B cell (primary cell): Measurements from ENCODE around the gene CNGA2. TPM values are rescaled to one million over a fixed set of nuclear protein-coding genes. Genes with fewer than 3 reads are reported as not detected.

ENCODE experiments used
- ATAC-seq: fragments of 200-7000 bp; cut with Tn5 transposase; one replicate; pipeline ENCODE4 v1.10.0; 2021; ENCODE audit warnings: low read depth, mild to moderate bottlenecking, moderate number of reproducible peaks, moderate library complexity
- CTCF ChIA-PET: fragments of 350-600 bp; sonication (Branson Sonifier 250); formaldehyde crosslinking; loops from one replicate; lab custom pipeline; 2021; ENCODE audit warnings: antibody characterized with exemption, inconsistent platforms; lab: Charles Lee
- POLR2A ChIA-PET: fragments of 350-600 bp; sonication (Branson Sonifier 250); formaldehyde crosslinking; loops from one replicate; lab custom pipeline; 2021; ENCODE audit warnings: antibody characterized with exemption; lab: Charles Lee
- DNase-seq: peaks from one replicate; pipeline ENCODE4 v3.0.0; 2013
- H2AFZ ChIP-seq: 2 replicates; pipeline ENCODE4 v1.6.1; 2012; ENCODE audit warnings: mild to moderate bottlenecking, low read depth, low read length; ENCODE audit not compliant: insufficient read depth, poor library complexity, severe bottlenecking
- H3K27ac ChIP-seq, 2 donors: 1 replicate in 1 of 2; 2 replicates in 1 of 2; pipeline ENCODE4 v1.5.1; 2012 to 2013; ENCODE audit warnings: low read length in 2 of 2, mild to moderate bottlenecking in 2 of 2, moderate library complexity in 1 of 2
- H3K27me3 ChIP-seq, 4 experiments: fragments of 200-600 bp in 1 of 4; sonication (generic) in 1 of 4; replicated peaks in 1 of 4; 1 replicate in 2 of 4; 2 replicates in 2 of 4; pipeline versions ENCODE4 v1.6.1 to v1.7.0; 2013 to 2016; ENCODE audit warnings: low read length in 3 of 4, mild to moderate bottlenecking in 2 of 4, mixed read lengths in 1 of 4, moderate library complexity in 1 of 4; ENCODE audit not compliant: insufficient read depth in 4 of 4, control insufficient read depth in 3 of 4; ENCODE audit errors: control extremely low read depth in 1 of 4
- H3K36me3 ChIP-seq, 2 experiments: replicated peaks in 1 of 2; 1 replicate in 1 of 2; 2 replicates in 1 of 2; pipeline versions ENCODE4 v1.6.1 to v1.7.1; 2013; ENCODE audit warnings: low read length in 1 of 2; ENCODE audit not compliant: insufficient read depth in 2 of 2, control insufficient read depth in 1 of 2; ENCODE audit errors: control extremely low read depth in 1 of 2, extremely low read depth in 1 of 2
- H3K4me1 ChIP-seq, 2 donors: fragments of 200-600 bp in 1 of 2; sonication (generic) in 1 of 2; 1 replicate in 1 of 2; 2 replicates in 1 of 2; pipeline versions ENCODE4 v1.5.1 to v1.6.1; 2013 to 2017; ENCODE audit warnings: low read length in 2 of 2; ENCODE audit not compliant: control insufficient read depth in 2 of 2, insufficient read depth in 2 of 2
- H3K4me2 ChIP-seq: replicated peaks from 2 replicates; pipeline ENCODE3; 2012; ENCODE audit warnings: mild to moderate bottlenecking, low read depth, low read length; ENCODE audit not compliant: poor library complexity, severe bottlenecking
- H3K4me3 ChIP-seq, 5 experiments: fragments of 200-600 bp in 1 of 5; sonication (generic) in 1 of 5; 1 replicate in 3 of 5; 2 replicates in 2 of 5; pipeline versions ENCODE4 v1.5.1 to v1.7.0; 2011 to 2016; ENCODE audit warnings: low read length in 4 of 5, mild to moderate bottlenecking in 4 of 5, low read depth in 2 of 5, control low read depth in 1 of 5, moderate library complexity in 1 of 5; ENCODE audit not compliant: insufficient read depth in 1 of 5; ENCODE audit errors: control extremely low read depth in 1 of 5, extremely low read depth in 1 of 5
- H3K79me2 ChIP-seq: fragments of 200-600 bp; sonication (generic); one replicate; pipeline ENCODE4 v1.6.0; 2016; ENCODE audit warnings: low read length; ENCODE audit not compliant: control insufficient read depth, insufficient read depth
- H3K9ac ChIP-seq: fragments of 200-600 bp; sonication (generic); 2 replicates; pipeline ENCODE4 v1.6.1; 2017; ENCODE audit warnings: mild to moderate bottlenecking, low read length, moderate library complexity
- H3K9me3 ChIP-seq, 3 donors: one replicate each; pipeline versions ENCODE4 v1.6.1 to v1.7.1; 2013; ENCODE audit warnings: low read length in 2 of 3; ENCODE audit not compliant: control insufficient read depth in 2 of 3, insufficient read depth in 1 of 3; ENCODE audit errors: control extremely low read depth in 1 of 3
- H4K20me1 ChIP-seq: 2 replicates; pipeline ENCODE4 v1.6.0; 2012; ENCODE audit warnings: mild to moderate bottlenecking, low read length; ENCODE audit not compliant: insufficient read depth, control insufficient read depth, poor library complexity, severe bottlenecking
- H3K27ac Mint-ChIP-seq: one replicate; pipeline ENCODE4 v1.8.0; 2021; ENCODE audit warnings: mixed read lengths
- H3K27me3 Mint-ChIP-seq: one replicate; pipeline ENCODE4 v1.8.0; 2021; ENCODE audit warnings: mixed read lengths
- H3K4me1 Mint-ChIP-seq: one replicate; pipeline ENCODE4 v1.8.0; 2021; ENCODE audit warnings: mixed read lengths
- H3K4me3 Mint-ChIP-seq: one replicate; pipeline ENCODE4 v1.8.0; 2021; ENCODE audit warnings: mixed read lengths
- H3K9me3 Mint-ChIP-seq: one replicate; pipeline ENCODE4 v1.8.0; 2022; ENCODE audit warnings: mixed read lengths; ENCODE audit not compliant: insufficient read depth
- CTCF ChIP-seq: fragments of 200-600 bp; IDR thresholded peaks from one replicate; pipeline ENCODE4 v1.8.0; 2022; ENCODE audit warnings: antibody characterized with exemption, mild to moderate bottlenecking
- EZH2 ChIP-seq: IDR thresholded peaks from 2 replicates; pipeline ENCODE4 v1.6.1; 2012; ENCODE audit warnings: borderline replicate concordance, low read depth, mild to moderate bottlenecking, moderate library complexity, low read length; ENCODE audit not compliant: insufficient read depth, poor library complexity, severe bottlenecking
- WGBS: methylation state at CpG from one replicate; pipeline ENCODE4 v1.1.5; 2013; ENCODE audit warnings: missing lambda C conversion rate; ENCODE audit not compliant: insufficient coverage; 5-methylcytosine and 5-hydroxymethylcytosine counted together
- intact Hi-C: fragments of 100-400 bp; cut with micrococcal nuclease; formaldehyde crosslinking; loops from one replicate; pipeline ENCODE4 v1.10.0; 2022
- polyA minus RNA-seq: library from RNA; depleted of rRNA, polyadenylated mRNA; stranded (reverse); fragments of >200 nt; gene quantifications from 2 replicates; pipeline ENCODE4 v1.2.3, GENCODE V29; 2012
- polyA plus RNA-seq: library from polyadenylated mRNA; depleted of rRNA; stranded (reverse); fragments of >200 nt; gene quantifications from 2 replicates; pipeline ENCODE4 v1.2.3, GENCODE V29; 2012
- total RNA-seq, 2 donors: library from RNA; stranded (reverse); fragments of 120-200 nt in 1 of 2; gene quantifications; 1 replicate in 1 of 2; 2 replicates in 1 of 2; pipeline versions ENCODE4 v1.2.3 to v1.2.4, GENCODE V29; 2013 to 2022

Gene CNGA2
- total RNA-seq (not detected in 2 replicates), polyA plus RNA-seq (not detected in 2 replicates), polyA minus RNA-seq (not detected in 2 replicates)
- total RNA-seq (2013): not detected

DNA sequence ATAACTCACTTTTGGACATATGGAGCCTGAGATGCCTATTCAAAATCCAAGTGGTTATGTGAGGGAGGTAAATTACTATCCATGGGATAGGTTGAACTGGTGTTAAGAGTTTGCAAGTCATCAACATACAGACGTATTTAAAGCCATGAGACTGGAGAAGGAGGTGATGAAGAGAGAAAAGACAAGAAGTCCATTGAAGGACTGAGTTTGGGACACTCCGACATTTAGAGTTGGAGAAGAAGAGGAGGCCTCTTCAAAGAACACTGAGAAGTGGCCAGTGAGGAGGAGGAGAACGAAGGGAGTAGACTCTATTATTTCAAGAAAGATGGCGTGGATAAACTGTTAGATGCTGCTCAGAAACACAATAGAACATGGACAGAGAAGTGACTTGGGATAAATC, at the start of gene CNGA2:
CNGA2 (plus strand) TSS at position 301 of the 400 bp plus-strand sequence. CDS start 3,738 bp downstream, outside the sequence.
- no CpG with 5 or more reads among the region's 4 CpGs for WGBS
- ATAC-seq: no peak
- H3K36me3 ChIP-seq: no peaks in the 10 kb centered on the region
- no peaks in the 10 kb centered on the region for H3K4me1 ChIP-seq
- Mint-ChIP-seq H3K9me3 (no peaks in the 10 kb centered on the region), H3K4me1 (no peaks in the 10 kb centered on the region), H3K27me3 (no peaks in the 10 kb centered on the region), H3K4me3 (no peak within 1 kb of the TSS), H3K27ac (no peak within 1 kb of the TSS)
- H3K9me3 ChIP-seq: no peaks in the 10 kb centered on the region
- H2AFZ ChIP-seq: no peak within 1 kb of the TSS
- no peaks in the 10 kb centered on the region for H3K79me2 ChIP-seq
- DNase-seq: no peak
- no peaks in the 10 kb centered on the region for H4K20me1 ChIP-seq
- intact Hi-C loops: no loop called here
- H3K9ac ChIP-seq: no peak within 1 kb of the TSS
- H3K27me3 ChIP-seq: no peaks in the 10 kb centered on the region
- no peak within 1 kb of the TSS for H3K4me3 ChIP-seq
- no peak within 1 kb of the TSS for H3K27ac ChIP-seq
- H3K4me2 ChIP-seq: no peak within 1 kb of the TSS
- ChIA-PET CTCF (no interaction called here), POLR2A (no interaction called here)
- TF ChIP-seq CTCF (no peak), EZH2 (no peak)

- Mint-ChIP-seq H3K27me3 (peaks cover 4% of the 10 kb centered on the region), H3K4me1 (no peaks in the 10 kb centered on the region), H3K27ac (no peak overlapping the region), H3K4me3 (no peak overlapping the region), H3K9me3 (no peaks in the 10 kb centered on the region)
- ATAC-seq (no peak), DNase-seq (no peak)
- Histone ChIP-seq H3K27ac (no peak overlapping the region), H3K9me3 (no peaks in the 10 kb centered on the region), H3K27me3 (peaks cover 0 to 3% (median 0%) of the 10 kb centered on the region in 4 experiments), H3K4me3 (no peak overlapping the region), H3K36me3 (no peaks in the 10 kb centered on the region), H4K20me1 (no peaks in the 10 kb centered on the region), H3K9ac (no peak overlapping the region), H3K4me2 (no peak overlapping the region), H3K79me2 (no peaks in the 10 kb centered on the region), H2AFZ (no peak overlapping the region), H3K4me1 (no peaks in the 10 kb centered on the region)
- TF ChIP-seq CTCF (no peak), EZH2 (no peak)
- POLR2A ChIA-PET: no interaction called here
- intact Hi-C loops: no loop called here
- CTCF ChIA-PET: no interaction called here
Measured at GRCh38 chrX:151687635-151688034, 46.9 kb upstream of the CNGA2 start.
